ENCODE results near the gene PPIL4. TPM values are rescaled to one million over a fixed set of nuclear protein-coding genes. Genes with fewer than 3 reads are reported as not detected.
"Not testable (repeated sequence)": the region's sequence is repeated elsewhere in the genome, so short reads cannot be mapped to it uniquely, and the experiment has no call there.

PPIL4 gene
- total and polyA plus RNA-seq, 7 donors = 15.6 to 35.0 (median 31.3) TPM

DNA sequence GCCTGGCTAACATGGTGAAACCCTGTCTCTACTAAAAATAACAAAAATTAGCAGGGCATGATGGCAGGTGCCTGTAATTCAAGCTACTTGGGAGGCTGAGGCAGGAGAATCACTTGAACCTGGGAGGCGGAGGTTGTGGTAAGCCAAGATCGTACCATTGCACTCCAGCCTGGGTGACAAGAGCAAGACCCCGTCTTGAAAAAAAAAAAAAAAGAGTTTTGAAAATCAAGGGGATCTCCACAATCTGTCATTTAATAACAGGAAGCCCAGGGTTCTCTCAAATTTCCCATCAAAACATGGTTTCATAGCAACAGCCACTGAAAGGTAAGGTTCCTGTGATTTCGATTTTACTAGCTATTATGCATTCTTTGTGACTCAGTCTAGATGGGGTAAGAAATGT, 51.0 kb downstream of the PPIL4 start:
- intact Hi-C loops (cut with DNase I); H3K36me3 ChIP-seq; H3K4me3 ChIP-seq; H3K9me3 ChIP-seq; H3K4me1 ChIP-seq; DNase-seq; H3K27ac ChIP-seq; H3K27me3 ChIP-seq: not testable (repeated sequence)
- 64 to 89% methylated on average over 4 of the region's 4 CpGs for WGBS, 2 donors

DNA sequence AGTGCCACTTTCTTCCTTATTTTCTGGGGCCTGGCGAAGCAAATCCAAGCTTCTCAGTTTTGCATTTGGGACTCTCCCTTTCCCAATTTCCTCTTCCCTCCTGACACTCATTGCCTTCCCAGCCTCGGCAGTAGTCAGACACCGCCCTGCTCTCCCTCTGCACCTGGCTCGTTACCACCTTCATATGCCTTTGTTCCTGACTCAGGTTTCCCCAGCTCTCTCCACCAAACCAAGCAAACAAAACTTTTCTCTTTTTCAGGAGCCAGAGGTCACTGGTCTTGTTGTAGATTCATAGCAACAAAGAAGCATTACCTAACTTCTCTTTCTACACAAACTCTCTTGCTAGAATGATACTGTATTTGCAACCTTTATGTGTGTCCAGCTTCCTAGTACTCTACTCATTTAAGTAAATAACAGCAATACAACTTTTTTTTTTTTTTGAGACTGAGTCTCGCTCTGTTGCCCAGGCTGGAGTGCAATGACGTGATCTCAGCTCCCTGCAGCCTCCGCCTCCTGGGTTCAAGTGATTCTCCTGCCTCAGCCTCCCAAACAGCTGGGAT, 52.0 kb downstream of the PPIL4 start:
- no peaks in the 10 kb centered on the region for H3K36me3 ChIP-seq
- no peak overlapping the region for H3K27ac ChIP-seq

DNA sequence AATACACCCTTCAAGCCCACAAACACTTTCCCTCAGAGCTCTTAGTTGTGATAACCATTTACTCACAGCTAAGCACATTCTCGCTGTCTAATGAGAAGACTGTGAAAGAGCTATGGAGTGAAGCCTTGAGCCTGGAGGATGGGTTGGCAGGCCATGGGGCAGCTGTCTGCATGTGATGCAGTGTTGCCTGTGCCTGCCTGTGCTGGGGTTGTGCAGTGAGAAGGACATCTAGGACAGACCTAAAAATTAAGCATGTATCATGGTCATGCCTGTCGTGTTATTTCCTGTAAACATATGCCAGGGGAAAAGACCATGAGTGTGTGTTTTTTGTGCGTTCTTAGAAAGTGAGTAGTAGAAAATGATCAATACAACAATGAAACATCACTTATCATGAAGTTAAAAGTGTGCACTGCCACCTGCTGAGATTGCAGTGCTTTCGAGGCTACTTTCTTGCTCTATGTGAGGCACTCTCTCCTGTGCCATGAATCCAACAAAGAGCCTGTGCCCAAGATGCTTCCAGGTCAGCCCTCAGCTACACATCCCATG, 53.0 kb downstream of the PPIL4 start:
- Histone ChIP-seq H3K9me3 (no peaks in the 10 kb centered on the region), H3K4me3 (no peak overlapping the region), H3K27ac (no peak overlapping the region), H3K36me3 (no peaks in the 10 kb centered on the region), H3K27me3 (no peaks in the 10 kb centered on the region), H3K4me1 (no peaks in the 10 kb centered on the region)
- no peak for TF ChIP-seq POLR2AphosphoS5 (IDR thresholded peaks at IDR 0.05)
- TF ChIP-seq, protein P1, sequence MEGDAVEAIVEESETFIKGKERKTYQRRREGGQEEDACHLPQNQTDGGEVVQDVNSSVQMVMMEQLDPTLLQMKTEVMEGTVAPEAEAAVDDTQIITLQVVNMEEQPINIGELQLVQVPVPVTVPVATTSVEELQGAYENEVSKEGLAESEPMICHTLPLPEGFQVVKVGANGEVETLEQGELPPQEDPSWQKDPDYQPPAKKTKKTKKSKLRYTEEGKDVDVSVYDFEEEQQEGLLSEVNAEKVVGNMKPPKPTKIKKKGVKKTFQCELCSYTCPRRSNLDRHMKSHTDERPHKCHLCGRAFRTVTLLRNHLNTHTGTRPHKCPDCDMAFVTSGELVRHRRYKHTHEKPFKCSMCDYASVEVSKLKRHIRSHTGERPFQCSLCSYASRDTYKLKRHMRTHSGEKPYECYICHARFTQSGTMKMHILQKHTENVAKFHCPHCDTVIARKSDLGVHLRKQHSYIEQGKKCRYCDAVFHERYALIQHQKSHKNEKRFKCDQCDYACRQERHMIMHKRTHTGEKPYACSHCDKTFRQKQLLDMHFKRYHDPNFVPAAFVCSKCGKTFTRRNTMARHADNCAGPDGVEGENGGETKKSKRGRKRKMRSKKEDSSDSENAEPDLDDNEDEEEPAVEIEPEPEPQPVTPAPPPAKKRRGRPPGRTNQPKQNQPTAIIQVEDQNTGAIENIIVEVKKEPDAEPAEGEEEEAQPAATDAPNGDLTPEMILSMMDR (IDR thresholded peaks at IDR 0.05) = no peak
- no peak for TF ChIP-seq POLR2A (IDR thresholded peaks at IDR 0.05)
- TF ChIP-seq EP300 (IDR thresholded peaks at IDR 0.05) = no peak
- 87 to 88% methylated on average over 4 of the region's 4 CpGs for WGBS, 2 donors
- intact Hi-C loops (cut with DNase I) = no loop called here
- no peak for DNase-seq

More for the DNA sequence above, 52.0 kb downstream of the PPIL4 start:
- peaks cover 0 to under 1% (median 0%) of the 10 kb centered on the region in 4 donors for H3K4me1 ChIP-seq
- H3K9me3 ChIP-seq = no peaks in the 10 kb centered on the region
- 21 to 72% methylated on average over 7 of the region's 7 CpGs for WGBS, 2 donors
- intact Hi-C loops (cut with DNase I) = no loop called here
- DNase-seq = no peak
- TF ChIP-seq EP300 (IDR thresholded peaks at IDR 0.05) = no peak
- TF ChIP-seq, protein P1 (IDR thresholded peaks at IDR 0.05) = no peak
- TF ChIP-seq POLR2A (IDR thresholded peaks at IDR 0.05) = no peak
- no peak for TF ChIP-seq POLR2AphosphoS5 (IDR thresholded peaks at IDR 0.05)
- H3K4me3 ChIP-seq = no peak overlapping the region
- no peaks in the 10 kb centered on the region for H3K27me3 ChIP-seq

DNA sequence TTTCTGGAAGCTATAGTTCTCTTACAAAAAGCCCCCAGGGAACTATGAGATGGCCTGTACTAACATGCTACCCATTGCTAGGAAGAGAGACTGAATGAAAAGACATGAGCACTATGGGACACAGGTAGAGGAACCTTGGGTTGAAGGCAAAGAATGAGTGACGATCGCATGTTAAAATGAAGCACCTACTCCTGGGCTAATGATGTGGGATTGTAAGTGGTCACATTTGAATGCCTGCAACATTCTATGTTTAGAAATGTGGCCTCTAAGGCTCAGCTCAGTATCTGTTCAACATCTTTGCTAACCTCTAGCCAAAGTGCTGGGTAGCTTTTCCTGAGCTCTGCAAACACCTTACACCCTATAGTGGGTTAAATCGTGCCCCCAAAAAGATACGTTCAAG, 55.9 kb downstream of the PPIL4 start:
- H3K36me3 ChIP-seq = no peaks in the 10 kb centered on the region
- TF ChIP-seq POLR2AphosphoS5 (IDR thresholded peaks at IDR 0.05) = no peak
- TF ChIP-seq EP300 (IDR thresholded peaks at IDR 0.05) = no peak
- TF ChIP-seq, protein P1 (IDR thresholded peaks at IDR 0.05) = no peak
- no peak for TF ChIP-seq POLR2A (IDR thresholded peaks at IDR 0.05)
- intact Hi-C loops (cut with DNase I) = no loop called here
- H3K4me3 ChIP-seq = no peak overlapping the region
- no peaks in the 10 kb centered on the region for H3K4me1 ChIP-seq
- no peak overlapping the region for H3K27ac ChIP-seq
- 92 to 94% methylated on average over 4 of the region's 4 CpGs for WGBS, 2 donors
- H3K9me3 ChIP-seq = no peaks in the 10 kb centered on the region
- no peaks in the 10 kb centered on the region for H3K27me3 ChIP-seq
- no peak for DNase-seq

DNA sequence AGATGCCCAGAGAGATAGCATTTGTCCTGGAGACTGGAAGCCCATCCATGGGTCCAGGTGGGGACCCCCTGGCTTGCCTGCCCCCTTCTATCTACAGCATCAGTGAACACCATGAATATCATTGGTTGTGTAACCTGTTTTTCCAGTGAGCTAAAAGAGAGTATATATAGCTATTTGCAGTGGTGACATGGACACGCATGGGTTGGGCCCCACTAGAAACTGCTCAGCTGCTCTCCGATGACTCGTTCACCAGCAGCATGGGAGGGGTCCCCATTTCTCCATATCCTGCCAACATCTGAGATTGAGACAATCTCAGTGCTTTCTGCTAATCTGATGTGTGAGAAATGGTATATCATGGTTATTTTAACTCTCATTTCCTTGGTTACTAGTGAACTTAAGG, 57.0 kb downstream of the PPIL4 start:
- H3K36me3 ChIP-seq = no peaks in the 10 kb centered on the region
- no peaks in the 10 kb centered on the region for H3K4me1 ChIP-seq
- no peaks in the 10 kb centered on the region for H3K9me3 ChIP-seq
- WGBS, 2 donors = 9 to 52% methylated on average over 3 of the region's 3 CpGs
- intact Hi-C loops (cut with DNase I) = no loop called here
- no peak for TF ChIP-seq POLR2A (IDR thresholded peaks at IDR 0.05)
- TF ChIP-seq EP300 (IDR thresholded peaks at IDR 0.05) = no peak
- no peak for TF ChIP-seq POLR2AphosphoS5 (IDR thresholded peaks at IDR 0.05)
- TF ChIP-seq, protein P1 (IDR thresholded peaks at IDR 0.05) = no peak
- no peak for DNase-seq
- H3K4me3 ChIP-seq = no peak overlapping the region
- H3K27me3 ChIP-seq = no peaks in the 10 kb centered on the region
- H3K27ac ChIP-seq = no peak overlapping the region

Data from sigmoid colon (tissue), 7 donors.